GM18907 (cell line): ENCODE measurements around the gene LOXL1.
A peak's percentile ranks its signal among the peaks of the same experiment; 100 is the strongest.
"Not testable (repeated sequence)": the region's sequence is repeated elsewhere in the genome, so short reads cannot be mapped to it uniquely, and the experiment has no call there.

Source experiments
- ATAC-seq: cut with Tn5 transposase; IDR thresholded peaks from one replicate; pipeline ENCODE4 v1.9.1; 2021; ENCODE audit warnings: mild to moderate bottlenecking, moderate library complexity; ENCODE audit not compliant: unreplicated experiment

LOXL1 gene

GRCh38 chr15:73951601-73952000 is 25.3 kb downstream of the LOXL1 start:
- ATAC-seq = no peak

DNA sequence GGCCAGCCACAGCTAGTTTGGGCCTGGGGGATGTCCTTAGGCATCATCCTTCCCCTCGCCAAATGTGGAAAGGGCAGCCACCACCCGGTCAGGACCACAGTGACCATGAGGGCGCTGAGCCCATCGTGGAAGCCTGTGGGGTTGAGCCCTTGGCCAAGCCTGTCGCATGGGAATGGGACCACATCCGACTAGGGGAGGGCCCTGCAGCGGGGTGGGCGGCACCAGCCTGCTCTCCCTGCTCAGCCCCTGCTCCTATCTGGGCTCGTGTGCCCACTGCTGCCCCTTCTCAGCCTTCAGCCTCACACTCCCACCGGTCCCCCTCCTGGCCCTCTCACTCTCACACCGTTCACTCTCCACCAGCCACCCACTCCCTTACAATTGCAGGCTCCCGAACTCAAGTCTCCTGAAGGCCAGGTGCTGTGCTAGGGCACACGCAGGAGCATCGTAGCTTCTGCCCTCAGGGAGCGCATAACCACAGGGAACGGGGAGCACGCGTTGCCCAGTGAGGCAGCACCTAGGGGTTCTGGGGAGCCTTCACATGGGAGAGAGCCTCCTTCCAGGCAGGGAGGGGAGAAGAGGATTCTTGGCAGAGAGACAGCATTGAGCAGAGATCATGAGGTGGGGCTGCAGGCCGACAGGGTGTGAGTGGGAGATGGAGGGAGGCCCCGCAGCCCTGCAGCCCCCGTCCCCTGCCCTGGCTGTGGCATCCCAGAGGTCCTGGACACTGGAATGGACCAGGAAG is 26.1 kb downstream of the LOXL1 start:
- ATAC-seq = no peak

GRCh38 chr15:73952913-73953750 is 26.9 kb downstream of the LOXL1 start:
- ATAC-seq = no peak

DNA sequence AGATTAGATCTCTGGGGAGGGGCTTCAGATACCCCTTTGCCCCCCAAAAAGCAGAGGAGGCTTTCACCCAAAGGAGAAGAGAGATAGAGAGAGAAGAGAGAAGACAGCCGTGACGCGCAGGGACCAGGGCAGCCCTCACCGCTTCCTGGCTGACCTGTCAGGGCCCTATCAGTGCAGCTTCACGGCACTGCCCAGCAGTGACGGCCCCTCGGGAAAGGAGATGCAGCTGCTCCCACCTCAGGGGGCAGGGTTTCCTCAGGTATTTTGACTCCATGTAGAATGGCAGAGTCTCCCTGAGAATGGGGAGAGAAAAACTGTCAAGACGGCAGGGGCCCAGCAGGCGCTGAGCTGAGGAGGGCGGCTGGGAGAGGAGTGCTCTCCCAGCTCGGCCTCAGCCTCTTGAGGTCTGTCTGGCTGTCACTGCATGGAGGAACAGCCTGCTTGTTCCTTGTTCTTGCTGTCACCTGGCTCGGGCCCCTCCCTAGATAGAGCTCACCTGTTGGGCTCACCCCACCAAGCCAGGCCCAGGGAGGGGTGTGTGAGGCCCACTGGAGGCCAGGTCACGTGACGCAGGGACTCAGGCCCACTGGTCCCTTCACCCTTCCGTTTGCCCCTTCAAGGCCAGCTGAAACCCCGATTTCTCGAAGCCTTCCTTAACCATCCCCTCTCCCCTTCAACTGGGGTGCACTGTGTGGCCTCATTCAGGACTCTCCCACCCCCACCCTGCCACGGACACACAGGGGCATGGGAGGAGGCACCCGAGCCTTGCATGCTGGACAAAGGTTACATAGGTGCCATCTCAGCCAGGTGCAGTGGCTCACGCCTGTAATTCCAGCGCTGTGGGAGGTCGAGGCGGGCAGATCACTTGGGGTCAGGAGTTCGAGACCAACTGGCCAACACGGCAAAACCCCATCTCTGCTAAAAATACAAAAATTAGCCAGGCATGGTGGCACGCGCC is 28.2 kb downstream of the LOXL1 start:
- no peak for ATAC-seq

- no peak for ATAC-seq
Measured at GRCh38 chr15:73955326-73955725, 29.1 kb downstream of the LOXL1 start.

DNA sequence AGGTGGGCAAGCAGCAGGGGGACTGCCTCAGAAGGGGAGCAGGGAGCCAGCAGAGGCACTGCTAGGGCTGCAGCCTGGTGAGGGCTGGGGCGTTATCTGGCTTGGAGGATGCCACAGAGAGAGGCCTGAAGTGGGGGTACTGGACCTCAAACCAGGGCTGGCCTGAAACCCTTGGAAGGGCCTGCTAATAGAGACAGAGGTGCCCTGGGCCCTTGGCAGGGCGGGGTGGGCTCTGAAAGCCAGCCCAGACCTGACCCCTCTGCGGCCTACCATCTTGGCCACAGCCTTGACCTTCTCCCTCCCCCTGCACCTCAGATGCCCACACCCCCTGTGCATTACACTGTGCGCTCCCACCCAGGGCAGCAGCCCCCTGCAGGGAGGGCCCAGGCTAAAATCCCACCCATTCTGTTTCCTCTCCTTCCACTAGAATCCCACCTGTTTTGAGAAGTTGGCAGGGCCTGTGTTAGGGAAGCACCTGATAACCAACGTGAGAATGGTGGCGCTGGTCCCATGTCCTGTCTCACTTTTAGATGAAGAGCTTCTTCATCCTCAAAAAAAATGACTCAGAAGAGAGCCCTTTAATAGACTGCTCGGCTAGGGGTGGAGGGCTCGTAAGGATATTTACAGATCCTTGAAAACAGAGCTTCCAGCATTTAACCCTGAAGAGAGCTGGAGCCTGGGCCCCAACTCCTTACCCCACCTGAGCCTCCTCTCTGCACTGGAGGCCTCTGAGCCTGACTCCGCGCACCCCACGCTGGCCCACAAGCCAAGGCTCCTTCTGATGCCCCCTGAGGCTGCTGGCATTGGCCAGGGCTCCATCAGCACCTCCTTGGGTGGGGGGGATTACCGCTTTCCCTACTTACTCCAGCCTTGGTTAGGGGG is 29.8 kb downstream of the LOXL1 start:
- no peak for ATAC-seq

DNA sequence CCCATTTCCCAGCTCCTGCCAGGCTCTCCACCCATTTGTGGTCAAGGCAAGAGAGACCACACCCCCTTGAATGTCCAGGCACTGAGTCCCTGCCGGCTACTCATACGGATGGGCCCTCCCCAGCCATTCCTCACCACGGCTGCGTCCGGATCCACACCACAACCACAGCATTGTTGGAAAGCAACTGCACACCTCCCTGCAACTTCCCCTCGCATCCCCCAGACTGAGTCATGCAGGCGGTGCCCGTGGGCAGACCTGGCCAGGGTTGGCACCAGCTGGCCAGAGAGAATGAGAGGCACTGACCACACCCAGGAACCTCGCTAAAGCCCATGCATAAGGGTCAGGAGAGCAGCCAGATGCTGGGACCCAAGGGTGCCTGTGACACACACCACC is 30.5 kb downstream of the LOXL1 start:
- no peak for ATAC-seq

GRCh38 chr15:73957276-73957675 is 31.0 kb downstream of the LOXL1 start:
- ATAC-seq = no peak

GRCh38 chr15:73957785-73958184 is 31.5 kb downstream of the LOXL1 start:
- ATAC-seq = no peak

GRCh38 chr15:73959012-73959581 is 32.8 kb downstream of the LOXL1 start:
- no peak for ATAC-seq

- no peak for ATAC-seq
Measured at GRCh38 chr15:73959801-73960200, 33.5 kb downstream of the LOXL1 start.

- not testable (repeated sequence) for ATAC-seq
Measured at GRCh38 chr15:73960472-73961070, 34.3 kb downstream of the LOXL1 start.

DNA sequence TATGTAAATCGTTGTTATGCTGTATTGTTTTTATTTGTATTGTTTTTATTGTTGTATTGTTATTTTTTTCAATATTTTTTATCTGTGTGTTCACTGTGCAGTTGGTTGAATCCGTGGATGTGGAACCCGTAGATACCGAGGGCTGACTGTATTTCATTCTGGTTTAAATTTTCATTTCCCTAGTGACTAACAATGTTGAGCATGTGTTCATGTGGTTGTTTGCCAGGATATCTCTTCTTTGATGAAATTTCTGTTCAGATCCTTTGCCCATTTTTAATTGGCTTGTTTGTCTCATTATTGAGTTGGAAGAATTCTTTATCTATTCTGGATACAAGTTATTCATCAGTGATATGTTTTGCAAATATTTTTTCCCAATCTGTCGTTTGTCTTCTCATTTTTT is 36.2 kb downstream of the LOXL1 start:
- ATAC-seq = no peak

- peak; percentile 56 for ATAC-seq
Measured at GRCh38 chr15:73964736-73965093, 38.5 kb downstream of the LOXL1 start.

GRCh38 chr15:73965094-73965757 is 39.0 kb downstream of the LOXL1 start:
- peak; percentile 33 for ATAC-seq

- peak; percentile 63 for ATAC-seq
Measured at GRCh38 chr15:73965758-73966113, 39.5 kb downstream of the LOXL1 start.

DNA sequence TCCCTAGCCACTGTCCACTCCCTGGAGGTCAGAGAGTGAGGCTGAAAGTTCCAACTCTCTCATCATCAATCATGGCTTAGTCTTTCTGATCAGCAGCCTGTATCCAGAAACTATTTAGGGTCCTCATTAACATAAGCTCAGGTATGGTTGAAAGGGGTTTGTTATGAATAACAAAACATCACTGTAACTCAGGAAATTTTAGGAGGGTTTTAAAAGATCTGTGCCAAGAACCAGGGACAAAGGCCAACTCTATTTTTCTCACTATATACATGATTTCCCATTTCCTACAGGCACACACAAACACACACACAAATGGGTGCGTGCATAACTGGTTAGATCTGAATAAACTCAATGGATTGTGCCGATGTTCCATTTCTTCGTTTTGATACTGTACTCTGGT is 42.2 kb downstream of the LOXL1 start:
- no peak for ATAC-seq

DNA sequence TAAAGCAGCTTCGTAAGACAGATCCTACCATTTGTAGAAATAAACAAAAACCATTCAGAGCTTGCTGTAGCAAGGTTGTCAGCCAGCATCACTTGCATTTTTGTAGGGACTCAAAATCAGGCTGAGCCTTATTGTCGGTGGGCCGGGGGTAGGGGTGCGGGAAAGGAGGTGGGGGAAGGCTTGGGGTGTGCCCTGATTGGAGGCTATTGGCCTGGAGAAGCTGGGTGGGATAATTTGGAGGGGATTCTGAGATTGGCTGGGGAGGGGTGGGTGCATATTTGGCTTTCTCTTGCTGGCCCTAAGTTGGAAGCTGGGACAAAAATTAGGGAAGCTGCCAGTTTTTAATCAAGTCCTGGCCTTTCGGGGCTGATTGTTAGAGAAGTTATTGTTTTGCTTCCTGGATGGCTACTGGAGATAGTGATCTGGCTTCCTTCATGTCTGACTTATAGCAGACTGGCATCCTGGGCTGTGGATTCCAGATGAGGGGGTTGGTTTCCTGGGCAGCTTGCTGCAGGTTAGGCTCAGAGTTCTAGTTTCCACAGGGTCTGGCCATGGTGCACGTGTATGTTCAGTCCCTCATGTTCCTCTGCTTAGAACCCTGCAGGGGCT is 43.0 kb downstream of the LOXL1 start:
- ATAC-seq = no peak
